ENCODE measurements around the gene RPL31.

DNA sequence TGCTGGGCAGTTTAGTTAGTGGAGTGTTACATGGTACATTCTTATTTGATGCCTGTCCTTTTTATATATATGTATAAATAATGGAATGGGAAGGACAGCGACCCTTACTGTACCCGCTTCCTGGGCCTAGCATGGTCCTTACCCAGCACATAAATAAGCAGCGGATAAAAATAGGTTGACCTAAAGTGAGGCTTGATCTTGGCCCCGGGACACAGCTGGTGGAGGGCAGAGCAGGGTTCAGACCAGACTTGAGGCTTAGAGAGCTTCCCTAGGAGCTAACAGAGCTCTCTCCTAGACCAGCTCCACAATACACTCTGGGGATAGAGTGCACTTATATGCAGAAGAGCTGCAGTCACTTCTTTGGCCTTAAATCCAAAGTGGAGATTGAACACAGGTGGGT is 46.9 kb upstream of the RPL31 start:
- TF ChIP-seq, protein P1, sequence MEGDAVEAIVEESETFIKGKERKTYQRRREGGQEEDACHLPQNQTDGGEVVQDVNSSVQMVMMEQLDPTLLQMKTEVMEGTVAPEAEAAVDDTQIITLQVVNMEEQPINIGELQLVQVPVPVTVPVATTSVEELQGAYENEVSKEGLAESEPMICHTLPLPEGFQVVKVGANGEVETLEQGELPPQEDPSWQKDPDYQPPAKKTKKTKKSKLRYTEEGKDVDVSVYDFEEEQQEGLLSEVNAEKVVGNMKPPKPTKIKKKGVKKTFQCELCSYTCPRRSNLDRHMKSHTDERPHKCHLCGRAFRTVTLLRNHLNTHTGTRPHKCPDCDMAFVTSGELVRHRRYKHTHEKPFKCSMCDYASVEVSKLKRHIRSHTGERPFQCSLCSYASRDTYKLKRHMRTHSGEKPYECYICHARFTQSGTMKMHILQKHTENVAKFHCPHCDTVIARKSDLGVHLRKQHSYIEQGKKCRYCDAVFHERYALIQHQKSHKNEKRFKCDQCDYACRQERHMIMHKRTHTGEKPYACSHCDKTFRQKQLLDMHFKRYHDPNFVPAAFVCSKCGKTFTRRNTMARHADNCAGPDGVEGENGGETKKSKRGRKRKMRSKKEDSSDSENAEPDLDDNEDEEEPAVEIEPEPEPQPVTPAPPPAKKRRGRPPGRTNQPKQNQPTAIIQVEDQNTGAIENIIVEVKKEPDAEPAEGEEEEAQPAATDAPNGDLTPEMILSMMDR (IDR thresholded peaks at IDR 0.05) = no peak
- no peak for TF ChIP-seq POLR2A (IDR thresholded peaks at IDR 0.05)

Data from adrenal gland (tissue), 5 donors.